Left ventricle myocardium inferior (tissue), 1 donor: ENCODE results near the gene TMEM126B. TPM values are rescaled to one million over a fixed set of nuclear protein-coding genes. Genes with fewer than 3 reads are reported as not detected.
"Not testable (repeated sequence)": the region's sequence is repeated elsewhere in the genome, so short reads cannot be mapped to it uniquely, and the experiment has no call there.

Experiments used
- DNase-seq: peaks from one replicate; pipeline ENCODE4 v3.0.0-alpha.2; 2020
- H3K27ac ChIP-seq: fragments of 200-600 bp; replicated peaks from 2 replicates; pipeline ENCODE4 v1.8.0; 2021
- H3K27me3 ChIP-seq: fragments of 200-600 bp; 2 replicates; pipeline ENCODE4 v1.8.0; 2021; ENCODE audit warnings: low read depth
- H3K36me3 ChIP-seq: fragments of 200-600 bp; 2 replicates; pipeline ENCODE4 v1.8.0; 2021
- H3K4me1 ChIP-seq: fragments of 200-600 bp; 2 replicates; pipeline ENCODE4 v1.8.0; 2021
- H3K4me3 ChIP-seq: fragments of 200-600 bp; 2 replicates; pipeline ENCODE4 v1.8.0; 2021; ENCODE audit warnings: mild to moderate bottlenecking, moderate library complexity
- H3K9me3 ChIP-seq: fragments of 200-600 bp; replicated peaks from 2 replicates; pipeline ENCODE4 v1.8.0; 2021
- CTCF ChIP-seq: fragments of 200-600 bp; IDR thresholded peaks from 2 replicates; pipeline ENCODE4 v1.8.0; 2021; ENCODE audit warnings: antibody characterized with exemption, mild to moderate bottlenecking, borderline replicate concordance
- intact Hi-C: fragments of 100-400 bp; cut with micrococcal nuclease; formaldehyde crosslinking; loops from one replicate; pipeline ENCODE4 v1.11.0; 2022
- total RNA-seq: library from RNA; stranded (reverse); fragmentation: NEBNext Ultra II Directional; extraction: Animal tissue kit (Norgen Biotek cat#: 25700); gene quantifications from one replicate; pipeline ENCODE4 v1.2.1, GENCODE V29; 2021
- donor health status: DM: no; HTN: yes; CAD: no; lungs with severe emphysema.

TMEM126B gene
- total RNA-seq, 1 donor from 2014 or later = 55.4 TPM

GRCh38 chr11:85596886-85597285, 31.5 kb upstream of the TMEM126B start:
- Histone ChIP-seq H3K27ac (no peak overlapping the region), H3K9me3 (no peaks in the 10 kb centered on the region), H3K27me3 (no peaks in the 10 kb centered on the region), H3K36me3 (no peaks in the 10 kb centered on the region), H3K4me3 (no peak overlapping the region), H3K4me1 (no peaks in the 10 kb centered on the region)
- TF ChIP-seq CTCF = no peak
- intact Hi-C loops = no loop called here
- no peak for DNase-seq

DNA sequence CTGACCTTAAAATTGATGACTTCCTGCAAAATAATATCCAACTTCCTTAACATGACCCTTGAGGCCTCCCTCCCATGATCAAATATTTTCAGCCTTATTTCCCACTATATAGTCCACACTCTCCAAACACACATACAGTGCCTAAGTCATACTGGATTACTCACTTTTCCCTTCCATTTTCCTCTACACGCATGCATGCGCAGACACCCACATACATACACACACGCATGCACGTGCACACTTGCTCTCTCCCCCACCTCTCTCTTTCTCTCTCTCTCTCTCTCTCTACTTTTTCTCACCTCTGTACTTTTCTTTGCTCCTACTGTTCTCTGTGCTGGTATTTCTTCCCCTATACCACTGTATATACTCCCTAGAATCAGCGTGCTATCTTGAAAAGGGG, 29.3 kb upstream of the TMEM126B start:
- no peak for TF ChIP-seq CTCF
- intact Hi-C loops = no loop called here
- DNase-seq = no peak

DNA sequence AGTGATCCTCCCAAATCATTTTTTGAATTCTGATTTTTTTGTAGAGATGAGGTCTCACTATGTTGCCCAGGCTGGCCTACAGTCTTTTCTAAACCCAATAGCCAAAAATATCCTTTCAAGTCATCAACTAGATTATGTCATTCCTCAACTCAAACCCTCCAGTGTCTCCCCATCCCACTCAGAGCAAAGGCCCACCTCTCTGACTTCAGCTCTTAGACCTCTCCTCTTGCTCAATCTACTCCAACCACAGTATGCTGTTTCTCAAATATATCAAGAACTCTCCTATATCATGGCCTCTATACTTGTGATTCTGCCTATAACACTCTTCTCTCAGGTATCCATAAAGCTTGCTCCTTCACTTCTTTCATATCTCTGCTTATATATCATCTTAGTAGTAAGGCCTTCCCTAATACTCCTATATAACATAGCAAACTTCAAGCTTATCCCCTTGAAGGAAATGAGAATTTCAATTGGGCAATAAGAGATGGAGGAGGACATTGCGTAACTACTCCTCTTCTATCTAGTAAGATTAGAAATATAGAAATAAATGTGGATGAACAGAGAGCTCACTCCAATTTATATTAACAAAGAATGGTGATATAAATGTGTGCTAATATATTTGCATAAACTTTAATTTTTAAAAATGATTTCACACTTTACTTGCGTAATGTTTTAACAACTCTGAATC, 25.7 kb upstream of the TMEM126B start:
- intact Hi-C loops = no loop called here
- no peak overlapping the region for H3K4me3 ChIP-seq
- no peak for TF ChIP-seq CTCF
- no peaks in the 10 kb centered on the region for H3K27me3 ChIP-seq
- no peak for DNase-seq
- H3K36me3 ChIP-seq = no peaks in the 10 kb centered on the region
- no peaks in the 10 kb centered on the region for H3K4me1 ChIP-seq
- H3K9me3 ChIP-seq = peaks cover 11% of the 10 kb centered on the region
- H3K27ac ChIP-seq = no peak overlapping the region

More for the DNA sequence above, 29.3 kb upstream of the TMEM126B start:
- Histone ChIP-seq H3K27ac (no peak overlapping the region), H3K27me3 (no peaks in the 10 kb centered on the region), H3K4me1 (no peaks in the 10 kb centered on the region), H3K4me3 (no peak overlapping the region), H3K9me3 (no peaks in the 10 kb centered on the region), H3K36me3 (no peaks in the 10 kb centered on the region)

- H3K27ac ChIP-seq = no peak overlapping the region
- H3K27me3 ChIP-seq = no peaks in the 10 kb centered on the region
- no peaks in the 10 kb centered on the region for H3K4me1 ChIP-seq
- H3K9me3 ChIP-seq = peaks cover 11% of the 10 kb centered on the region
- H3K4me3 ChIP-seq = no peak overlapping the region
- intact Hi-C loops = no loop called here
- H3K36me3 ChIP-seq = no peaks in the 10 kb centered on the region
- TF ChIP-seq CTCF = no peak
- no peak for DNase-seq
These were observed 25.2 kb upstream of the TMEM126B start for GRCh38 chr11:85603220-85603619.

DNA sequence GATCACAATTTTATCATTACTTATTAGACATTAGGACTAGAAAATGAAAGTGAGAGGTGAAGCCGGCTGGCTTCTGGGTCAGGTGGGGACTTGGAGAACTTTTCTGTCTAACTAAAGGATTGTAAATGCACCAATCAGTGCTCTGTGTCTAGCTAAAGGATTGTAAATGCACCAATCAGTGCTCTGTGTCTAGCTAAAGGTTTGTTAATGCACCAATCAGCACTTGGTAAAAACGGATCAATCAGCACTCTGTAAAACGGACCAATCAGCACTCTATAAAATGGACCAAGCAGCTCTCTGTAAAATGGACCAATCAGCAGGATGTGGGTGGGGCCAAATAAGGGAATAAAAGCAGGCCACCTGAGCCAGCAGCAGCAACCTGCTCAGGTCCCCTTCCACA, 22.2 kb upstream of the TMEM126B start:
- intact Hi-C loops, DNase-seq, H3K4me1 ChIP-seq, H3K36me3 ChIP-seq, H3K27ac ChIP-seq, H3K4me3 ChIP-seq, H3K27me3 ChIP-seq: not testable (repeated sequence)
- peaks cover 11% of the 10 kb centered on the region for H3K9me3 ChIP-seq

- H3K36me3 ChIP-seq, intact Hi-C loops, H3K4me3 ChIP-seq, H3K27ac ChIP-seq, H3K4me1 ChIP-seq, H3K27me3 ChIP-seq, DNase-seq: not testable (repeated sequence)
- H3K9me3 ChIP-seq = peaks cover 11% of the 10 kb centered on the region
These were observed 19.8 kb upstream of the TMEM126B start for GRCh38 chr11:85608621-85609020.

DNA sequence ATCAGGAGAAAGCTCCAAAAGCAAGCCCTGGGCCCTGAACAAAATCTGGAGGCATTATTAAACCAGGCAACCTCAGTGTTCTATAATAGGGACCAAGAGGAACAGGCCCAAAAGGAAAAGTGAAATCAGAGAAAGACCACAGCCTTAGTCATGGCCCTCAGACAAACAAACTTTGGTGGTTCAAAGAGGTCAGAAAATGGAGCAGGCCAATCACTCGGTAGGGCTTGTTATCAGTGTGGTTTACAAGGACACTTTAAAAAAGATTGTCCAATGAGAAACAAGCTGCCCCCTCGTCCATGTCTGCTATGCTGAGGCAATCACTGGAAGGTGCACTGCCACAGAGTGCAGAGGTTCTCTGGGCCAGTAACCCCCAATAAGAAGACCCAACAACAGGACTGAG, 19.1 kb upstream of the TMEM126B start:
- DNase-seq = not testable (repeated sequence)

DNA sequence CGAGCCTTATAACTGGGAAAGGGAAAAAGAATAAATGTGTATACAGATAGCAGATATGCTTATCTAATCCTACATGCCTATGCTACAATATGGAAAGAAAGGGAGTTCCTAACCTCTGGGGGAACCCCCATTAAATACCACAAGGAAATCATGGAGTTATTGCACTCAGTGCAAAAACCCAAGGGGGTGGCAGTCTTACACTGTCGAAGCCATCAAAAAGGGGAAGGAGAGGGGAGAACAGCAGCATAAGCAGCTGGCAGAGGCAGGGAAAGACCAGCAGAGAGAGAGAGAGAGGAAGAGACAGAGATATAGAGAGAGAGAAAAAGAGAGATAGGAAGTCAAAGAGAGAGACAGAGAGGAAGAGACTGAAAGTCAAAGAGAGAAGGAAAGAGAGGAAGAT, 16.8 kb upstream of the TMEM126B start:
- H3K9me3 ChIP-seq = peaks cover 10% of the 10 kb centered on the region
- H3K27ac ChIP-seq, H3K4me3 ChIP-seq, DNase-seq, H3K36me3 ChIP-seq, H3K27me3 ChIP-seq, H3K4me1 ChIP-seq, intact Hi-C loops: not testable (repeated sequence)

More for the DNA sequence above, 19.1 kb upstream of the TMEM126B start:
- intact Hi-C loops, H3K4me3 ChIP-seq, H3K4me1 ChIP-seq, H3K36me3 ChIP-seq, H3K27me3 ChIP-seq, H3K27ac ChIP-seq: not testable (repeated sequence)
- peaks cover 11% of the 10 kb centered on the region for H3K9me3 ChIP-seq
